Ramos (cell line): ENCODE data around the gene MSANTD7.
"Not testable (repeated sequence)": the region's sequence is repeated elsewhere in the genome, so short reads cannot be mapped to it uniquely, and the experiment has no call there.

Experiments used
- in situ Hi-C: fragments of 300-500 bp; cut with MboI; formaldehyde crosslinking; loops from one replicate; pipeline ENCODE4 v1.14.3; 2022; ENCODE audit warnings: low sequenced_read_pairs; ENCODE audit not compliant: unreplicated experiment

MSANTD7 gene

GRCh38 chr10:14836208-14836607 is 1.9 kb upstream of the MSANTD7 start:
- in situ Hi-C loops = loop anchor here (25.0 kb wide), 1 partner anchor 649 kb away; no protein-coding TSS in a partner anchor

DNA sequence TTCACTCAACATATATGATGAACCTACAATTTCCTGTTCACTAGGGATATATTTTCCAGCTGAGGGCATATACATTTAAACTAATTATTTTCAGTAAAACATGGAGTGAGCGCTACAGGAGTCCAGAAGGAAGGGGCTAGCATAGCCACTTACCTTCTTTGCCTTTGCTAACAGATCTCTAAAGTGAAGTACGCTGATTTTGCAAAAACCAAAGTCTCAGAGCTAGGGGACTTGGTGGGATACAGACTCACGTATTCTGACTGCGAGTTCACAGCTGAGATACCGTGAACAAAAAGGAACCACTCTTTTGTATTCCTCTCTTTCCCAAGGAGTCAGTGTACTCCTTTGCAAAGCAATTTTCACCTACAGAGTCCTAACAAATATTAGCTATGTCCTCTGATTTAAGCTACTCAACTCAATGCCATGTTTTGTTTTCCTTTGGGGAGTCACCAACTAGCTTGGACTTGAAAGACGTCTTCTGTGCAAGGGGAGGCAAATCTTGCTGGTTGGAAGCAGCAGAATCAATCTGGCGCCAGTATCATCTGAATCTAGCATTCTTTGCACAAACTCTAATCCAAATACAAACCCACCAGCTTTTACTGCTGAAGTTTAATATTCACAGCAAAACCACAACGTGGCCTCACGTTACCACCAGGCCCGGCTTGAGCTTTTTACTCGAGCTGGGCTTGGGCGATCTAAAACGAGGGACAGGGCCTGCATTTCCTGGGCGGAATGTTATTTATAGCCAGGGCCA is 926 bp upstream of the MSANTD7 start:
- in situ Hi-C loops = loop anchor here (25.0 kb wide), 1 partner anchor 650 kb away; no protein-coding TSS in a partner anchor

- in situ Hi-C loops = loop anchor here (25.0 kb wide), 1 partner anchor 651 kb away; no protein-coding TSS in a partner anchor
Observed at GRCh38 chr10:14838582-14839304, 637 bp downstream of the MSANTD7 start.

DNA sequence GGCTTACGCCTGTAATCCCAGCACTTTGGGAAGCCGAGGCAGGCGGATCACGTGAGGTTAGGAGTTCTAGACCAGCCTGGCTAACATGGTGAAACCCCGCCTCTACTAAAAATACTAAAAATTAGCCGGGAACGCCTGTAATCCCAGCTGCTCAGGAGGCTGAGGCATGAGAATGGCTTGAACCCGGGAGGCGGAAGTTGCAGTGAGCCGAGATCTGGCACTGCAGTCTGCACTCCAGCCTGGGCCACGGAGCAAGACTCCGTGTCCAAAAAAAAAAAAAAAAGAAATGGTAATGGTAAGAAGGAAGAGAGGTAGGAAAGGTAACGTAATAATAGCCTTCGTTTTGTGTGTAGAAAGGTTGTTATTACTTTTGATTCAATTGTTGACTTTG is 1.2 kb downstream of the MSANTD7 start:
- in situ Hi-C loops = loop anchor here (25.0 kb wide), 1 partner anchor 652 kb away; no protein-coding TSS in a partner anchor

GRCh38 chr10:14840178-14840577 is 2.1 kb downstream of the MSANTD7 start:
- in situ Hi-C loops = loop anchor here (25.0 kb wide), 1 partner anchor 653 kb away; no protein-coding TSS in a partner anchor

DNA sequence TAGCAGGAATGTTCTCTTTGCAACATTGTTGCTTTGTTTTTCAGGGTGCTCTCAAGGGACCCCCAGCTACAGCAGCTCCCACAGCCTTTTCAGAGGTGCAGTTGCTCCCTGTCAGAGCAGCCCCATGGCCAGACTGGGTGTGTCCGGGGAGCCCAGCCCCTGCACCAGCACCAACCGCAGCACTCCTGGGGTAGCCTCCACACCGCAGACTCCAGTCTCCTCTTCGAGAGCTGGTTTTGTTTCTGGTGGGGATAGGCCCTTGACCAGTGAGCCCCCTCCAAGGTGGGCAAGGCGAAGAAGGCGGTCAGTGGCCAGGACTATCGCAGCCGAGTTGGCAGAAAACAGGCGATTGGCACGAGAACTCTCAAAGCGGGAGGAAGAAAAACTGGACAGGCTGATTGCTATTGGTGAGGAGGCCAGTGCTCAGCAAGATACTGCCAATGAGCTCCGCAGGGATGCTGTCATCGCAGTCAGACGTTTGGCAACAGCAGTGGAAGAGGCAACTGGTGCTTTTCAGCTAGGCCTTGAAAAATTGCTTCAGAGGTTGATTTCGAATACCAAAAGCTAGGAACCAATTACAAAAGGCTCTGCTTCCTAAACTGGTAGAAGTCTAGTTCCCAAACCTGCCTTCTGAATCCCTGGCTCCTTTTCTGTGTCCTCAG is 5.4 kb downstream of the MSANTD7 start:
- in situ Hi-C loops = loop anchor here (25.0 kb wide), 1 partner anchor 656 kb away; no protein-coding TSS in a partner anchor

DNA sequence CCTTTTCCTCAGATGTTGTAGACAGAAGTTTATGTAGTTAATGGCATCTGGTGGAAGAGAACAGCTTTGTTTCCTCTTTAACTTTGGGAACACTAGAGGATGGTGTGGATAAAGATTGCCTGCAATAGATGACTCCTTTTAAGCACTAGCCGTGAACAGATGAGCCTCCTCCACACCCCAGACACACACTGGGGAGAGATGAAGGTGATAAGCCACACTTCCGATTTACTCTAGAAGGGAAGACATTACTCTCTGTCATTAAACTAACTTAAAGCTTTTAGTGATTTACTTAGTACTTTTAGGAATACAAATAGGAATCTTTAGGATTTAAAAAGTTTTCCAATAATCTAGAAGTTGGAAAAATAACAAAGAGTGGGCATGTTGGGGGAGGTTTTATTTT is 6.8 kb downstream of the MSANTD7 start:
- in situ Hi-C loops = loop anchor here (25.0 kb wide), 1 partner anchor 658 kb away; no protein-coding TSS in a partner anchor

DNA sequence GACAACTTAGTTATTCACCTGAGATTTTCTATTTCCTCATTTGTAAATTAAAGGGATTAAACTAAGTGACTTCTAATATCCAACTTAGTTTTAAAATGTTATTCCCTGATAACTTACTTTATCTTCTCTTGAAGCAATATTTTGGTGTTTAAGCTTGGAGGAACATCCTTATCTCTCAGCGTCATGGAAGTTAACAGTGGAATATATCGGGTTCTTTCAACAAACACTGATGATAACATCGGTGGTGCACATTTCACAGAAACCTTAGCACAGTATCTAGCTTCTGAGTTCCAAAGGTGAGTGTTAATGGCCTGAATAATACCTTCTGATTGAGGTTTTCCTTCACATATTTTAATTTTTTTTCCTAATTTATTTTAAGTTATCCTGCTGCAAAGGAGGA is 14.1 kb downstream of the MSANTD7 start:
- in situ Hi-C loops = no loop called here

GRCh38 chr10:14855453-14855852 is 17.3 kb downstream of the MSANTD7 start:
- in situ Hi-C loops = no loop called here

DNA sequence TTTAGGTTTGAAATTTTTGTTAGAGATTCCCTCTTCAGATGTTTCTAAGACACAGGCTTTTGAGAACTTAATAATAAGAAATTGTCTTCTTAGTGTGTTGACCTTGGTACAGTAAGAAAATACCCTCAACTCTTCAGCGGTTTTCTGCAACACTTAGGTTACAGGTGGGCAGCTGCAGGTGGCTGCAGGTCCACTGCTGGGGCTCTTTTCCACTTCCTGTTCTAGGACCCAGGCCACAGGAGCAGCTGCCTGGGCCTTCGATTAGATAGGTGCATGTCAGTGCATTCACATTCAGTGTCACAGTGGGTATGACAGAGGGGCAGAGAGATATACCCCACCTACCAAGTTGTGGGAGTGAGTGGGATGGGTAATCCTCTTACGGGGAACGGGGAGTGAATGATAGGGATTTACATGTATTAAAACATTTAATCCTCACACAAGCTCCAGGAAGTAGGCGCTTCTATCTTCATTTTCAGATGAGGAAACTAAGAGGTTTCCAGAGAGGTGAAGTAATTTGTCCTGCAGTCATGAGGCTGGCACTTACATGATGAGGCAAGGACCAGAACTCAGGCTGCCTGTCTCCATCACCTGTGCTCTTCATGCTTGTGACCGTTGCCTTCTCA is 20.3 kb downstream of the MSANTD7 start:
- in situ Hi-C loops = no loop called here

DNA sequence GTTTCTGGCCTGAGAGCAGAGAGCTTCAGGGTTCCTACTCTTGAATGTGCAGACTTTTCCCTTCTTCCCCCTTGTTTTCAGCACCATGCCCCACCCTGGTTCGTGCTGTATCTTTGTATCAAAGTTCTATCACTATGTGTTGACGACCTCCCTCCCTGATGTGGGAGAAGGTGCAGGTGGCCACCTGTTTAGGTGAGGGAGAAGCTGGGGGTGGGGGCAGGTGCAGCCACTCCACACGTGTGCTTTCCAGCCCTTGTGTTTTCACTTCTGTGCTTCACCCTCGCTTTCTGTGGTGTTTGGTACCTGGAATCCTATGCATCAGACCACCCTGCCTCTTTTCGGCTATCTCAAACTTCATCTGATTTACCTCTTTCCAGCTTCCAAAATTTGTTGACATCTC is 20.9 kb downstream of the MSANTD7 start:
- in situ Hi-C loops = no loop called here

GRCh38 chr10:14859775-14860174 is 21.7 kb downstream of the MSANTD7 start:
- in situ Hi-C loops = no loop called here

DNA sequence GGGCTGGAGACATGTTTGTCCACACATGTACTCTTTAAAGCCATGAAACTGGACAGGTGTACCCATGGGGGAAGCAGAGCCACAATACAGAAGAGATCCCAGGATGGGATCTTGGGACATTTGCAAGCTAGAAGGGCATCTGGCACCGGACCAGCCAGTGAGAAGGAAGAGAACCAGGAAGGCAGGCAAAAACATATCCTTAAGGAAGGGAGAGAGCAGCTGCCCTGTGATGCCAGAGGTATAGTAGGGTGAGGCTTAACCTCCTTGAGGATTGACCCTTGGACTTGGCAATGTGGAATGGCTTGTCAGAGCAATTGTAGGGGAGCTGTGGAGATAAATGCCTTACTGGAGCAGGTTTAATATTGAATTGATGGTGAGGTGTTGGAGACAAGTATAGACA is 22.7 kb downstream of the MSANTD7 start:
- in situ Hi-C loops = no loop called here

- in situ Hi-C loops = not testable (repeated sequence)
Observed at GRCh38 chr10:14864466-14864865, 26.4 kb downstream of the MSANTD7 start.

GRCh38 chr10:14864871-14865270 is 26.8 kb downstream of the MSANTD7 start:
- in situ Hi-C loops = not testable (repeated sequence)

- in situ Hi-C loops = no loop called here
Observed at GRCh38 chr10:14873090-14873760, 35.1 kb downstream of the MSANTD7 start.

- in situ Hi-C loops = no loop called here
Observed at GRCh38 chr10:14875941-14876340, 37.8 kb downstream of the MSANTD7 start.

DNA sequence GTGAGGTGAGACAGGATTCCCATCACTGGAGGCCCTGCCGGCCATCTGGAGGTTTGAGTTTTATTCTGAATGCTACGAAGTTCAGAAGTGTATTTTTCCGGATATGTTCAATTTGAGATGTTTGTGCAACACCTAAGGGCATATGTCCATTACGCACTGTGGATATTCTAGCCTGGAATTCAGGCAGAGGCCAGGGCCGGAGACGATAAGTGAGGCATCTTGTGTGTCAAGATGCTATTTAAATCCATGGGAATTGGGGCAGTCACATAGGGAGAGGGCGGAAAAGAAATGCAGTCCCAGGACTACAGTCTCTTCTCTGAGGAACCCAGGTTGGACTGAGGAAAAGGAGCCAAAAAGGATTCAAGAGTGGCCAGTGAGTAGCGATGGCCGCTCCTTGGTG is 38.7 kb downstream of the MSANTD7 start:
- in situ Hi-C loops = no loop called here

DNA sequence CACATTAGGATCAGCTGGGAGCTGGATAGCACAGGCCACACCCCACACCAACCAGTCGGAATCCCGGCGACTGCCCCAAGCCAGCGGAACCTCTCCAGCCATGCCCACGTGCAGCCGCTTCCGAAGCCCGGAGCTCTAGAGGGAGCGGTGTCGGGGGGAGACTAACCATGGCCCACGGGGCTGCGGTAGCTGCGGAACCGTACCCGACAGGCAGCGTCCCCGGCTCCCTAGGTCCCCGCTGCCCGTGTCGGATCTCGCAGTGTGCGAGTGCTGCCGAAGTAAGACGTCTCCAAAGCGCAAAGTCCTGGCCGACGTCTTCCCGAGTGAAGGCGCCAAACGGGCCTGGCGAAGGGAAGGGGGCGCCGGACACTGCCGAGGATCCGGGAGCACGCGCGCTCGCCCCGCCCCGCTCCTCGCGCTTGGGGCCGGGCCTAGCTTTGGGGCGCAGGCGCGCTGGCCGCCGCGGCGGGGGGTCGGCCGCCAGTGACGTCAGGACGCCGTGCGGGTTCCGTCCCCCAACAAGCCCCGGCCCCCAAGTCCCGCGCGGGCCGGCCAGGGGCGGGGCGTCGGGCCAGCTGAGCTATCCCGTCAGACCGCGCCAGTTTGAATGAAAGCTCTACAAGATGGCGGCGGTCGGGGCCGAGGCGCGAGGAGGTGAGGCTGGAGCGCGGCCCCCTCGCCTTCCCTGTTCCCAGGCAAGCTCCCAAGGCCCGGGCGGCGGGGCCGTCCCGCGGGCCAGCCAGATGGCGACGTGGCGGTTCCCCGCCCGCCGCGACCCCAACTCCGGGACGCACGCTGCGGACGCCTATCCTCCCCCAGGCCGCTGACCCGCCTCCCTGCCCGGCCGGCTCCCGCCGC is 40.4 kb downstream of the MSANTD7 start, which contains the start of gene SUV39H2:
Gene SUV39H2 (plus strand): TSS at position 601 of the 858 bp plus-strand sequence. CDS start 23 bp downstream, at position 624.
- in situ Hi-C loops = no loop called here
